Choroid plexus epithelial cell (primary cell): ENCODE measurements around the gene ZFPM1.

Experiments used
- DNase-seq: peaks from one replicate; pipeline ENCODE4 v3.0.0-alpha.2; 2010; ENCODE audit warnings: low read depth
- H3K4me3 ChIP-seq: 2 replicates; pipeline ENCODE4 v1.5.1; 2011; ENCODE audit warnings: low read depth, mild to moderate bottlenecking, control low read depth, low read length, moderate library complexity
- CTCF ChIP-seq: conservative IDR thresholded peaks from 2 replicates; pipeline ENCODE4 v1.5.1; 2011; ENCODE audit warnings: low read depth, mild to moderate bottlenecking, control low read depth, inconsistent platforms, low read length, moderate library complexity

ZFPM1 gene

GRCh38 chr16:88507231-88507743 is 54.2 kb downstream of the ZFPM1 start:
- no peak overlapping the region for H3K4me3 ChIP-seq
- no peak for DNase-seq
- no peak for TF ChIP-seq CTCF

- TF ChIP-seq CTCF, result no peak
- DNase-seq, result no peak
- no peak overlapping the region for H3K4me3 ChIP-seq
Observed at GRCh38 chr16:88508376-88508867, 55.3 kb downstream of the ZFPM1 start.

GRCh38 chr16:88508868-88509748 is 56.0 kb downstream of the ZFPM1 start:
- no peak for DNase-seq
- no peak for TF ChIP-seq CTCF
- H3K4me3 ChIP-seq, result no peak overlapping the region

GRCh38 chr16:88509749-88510069 is 56.6 kb downstream of the ZFPM1 start:
- no peak overlapping the region for H3K4me3 ChIP-seq
- TF ChIP-seq CTCF, result no peak
- no peak for DNase-seq

GRCh38 chr16:88510091-88510994 is 57.3 kb downstream of the ZFPM1 start:
- no peak for DNase-seq
- no peak for TF ChIP-seq CTCF
- no peak overlapping the region for H3K4me3 ChIP-seq

GRCh38 chr16:88511060-88511459 is 58.0 kb downstream of the ZFPM1 start:
- no peak for DNase-seq
- no peak overlapping the region for H3K4me3 ChIP-seq
- no peak for TF ChIP-seq CTCF
